Stimulated activated CD4-positive, alpha-beta T cell treated with anti-CD3 and anti-CD28 coated beads, Interleukin-1b, Interleukin-23, amount 100 ng/mL, for 24 hours (primary cell): ENCODE data around the gene GPSM1.
"Not testable (repeated sequence)": the region's sequence is repeated elsewhere in the genome, so short reads cannot be mapped to it uniquely, and the experiment has no call there.

Experiments used
- DNase-seq, 4 experiments: peaks; one replicate each; pipeline ENCODE4 v3.0.0-alpha.2; 2020; ENCODE audit warnings: low read depth in 4 of 4, low spot score in 1 of 4

Gene GPSM1

DNA sequence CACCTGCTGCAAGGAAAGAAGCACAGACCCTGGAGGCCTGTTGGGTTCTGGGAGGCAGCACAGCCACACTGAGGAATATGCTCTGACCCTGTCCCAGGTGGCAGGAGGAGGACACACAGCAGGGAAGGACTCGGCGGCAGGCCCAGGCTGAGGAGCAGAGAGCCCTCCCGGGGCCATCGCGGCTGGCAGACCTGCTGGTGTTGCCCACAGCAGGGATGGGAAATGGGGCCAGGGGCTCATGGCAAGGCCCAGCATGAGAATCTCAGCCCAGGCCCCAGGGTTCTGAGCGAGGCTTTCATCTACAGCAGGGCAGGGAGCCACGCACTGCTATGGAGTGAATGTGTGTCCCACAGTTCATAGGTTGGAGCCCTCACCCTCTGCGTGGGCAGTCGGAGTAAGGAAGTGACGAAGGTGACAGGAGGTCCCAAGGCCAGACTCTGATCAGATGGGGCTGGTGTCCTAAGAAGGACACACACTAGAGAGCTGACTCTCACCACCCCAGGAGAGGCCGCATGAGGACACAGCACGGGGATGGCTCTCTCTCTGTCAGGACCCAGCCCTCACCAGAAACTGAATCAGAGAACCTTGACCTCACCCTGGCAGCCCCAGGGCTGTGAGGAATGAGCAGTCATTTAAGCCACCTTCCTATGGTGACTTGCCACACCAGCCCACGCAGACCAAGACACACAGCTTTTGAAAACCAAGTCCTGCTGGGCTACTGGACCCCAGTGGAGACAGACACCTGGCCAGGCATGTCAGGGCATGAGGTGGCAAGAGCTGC lies 10.3 kb upstream of the GPSM1 start:
- DNase-seq, result no peak

DNA sequence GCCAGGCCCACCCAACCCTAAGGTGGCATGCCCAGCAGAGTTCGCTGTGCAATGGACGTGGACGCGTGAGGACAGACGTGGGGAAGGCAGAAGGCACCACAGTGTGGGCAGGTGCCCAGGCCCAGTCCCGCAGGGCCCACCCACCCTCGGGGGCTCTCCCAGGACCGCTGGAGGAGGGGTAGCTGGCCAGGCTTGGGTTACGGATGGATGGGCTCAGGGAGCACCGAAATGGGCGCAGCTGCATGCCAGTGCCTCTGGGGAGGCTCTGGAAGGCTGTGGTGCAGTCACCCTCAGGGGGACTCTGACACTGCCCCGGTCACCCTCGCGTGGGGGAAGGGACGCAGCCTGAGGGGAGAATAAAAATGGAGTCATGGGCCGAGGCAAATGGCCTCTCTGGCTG lies 9.6 kb upstream of the GPSM1 start:
- no peak for DNase-seq

GRCh38 chr9:136318111-136318775 lies 9.1 kb upstream of the GPSM1 start:
- DNase-seq, result no peak

GRCh38 chr9:136318776-136319241 lies 8.5 kb upstream of the GPSM1 start:
- DNase-seq, result no peak

DNA sequence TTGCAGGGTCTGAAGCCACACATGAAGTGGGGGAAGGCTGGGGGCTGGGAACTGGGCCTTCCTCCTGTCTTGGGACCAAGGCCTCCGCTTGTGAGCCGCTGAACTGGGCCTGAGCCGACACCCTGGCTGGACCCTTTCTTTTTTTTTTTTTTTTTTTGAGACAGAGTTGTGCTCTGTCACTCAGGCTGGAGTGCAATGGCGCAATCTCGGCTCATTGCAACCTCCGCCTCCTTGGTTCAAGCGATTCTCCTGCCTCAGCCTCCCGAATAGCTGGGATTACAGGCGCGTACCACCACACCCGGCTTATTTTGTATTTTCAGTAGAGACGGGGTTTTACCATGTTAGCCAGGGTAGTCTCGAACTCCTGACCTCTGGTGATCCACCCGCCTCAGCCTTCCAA lies 8.1 kb upstream of the GPSM1 start:
- not testable (repeated sequence) for DNase-seq

GRCh38 chr9:136319955-136320354 lies 7.4 kb upstream of the GPSM1 start:
- DNase-seq, result not testable (repeated sequence)

DNA sequence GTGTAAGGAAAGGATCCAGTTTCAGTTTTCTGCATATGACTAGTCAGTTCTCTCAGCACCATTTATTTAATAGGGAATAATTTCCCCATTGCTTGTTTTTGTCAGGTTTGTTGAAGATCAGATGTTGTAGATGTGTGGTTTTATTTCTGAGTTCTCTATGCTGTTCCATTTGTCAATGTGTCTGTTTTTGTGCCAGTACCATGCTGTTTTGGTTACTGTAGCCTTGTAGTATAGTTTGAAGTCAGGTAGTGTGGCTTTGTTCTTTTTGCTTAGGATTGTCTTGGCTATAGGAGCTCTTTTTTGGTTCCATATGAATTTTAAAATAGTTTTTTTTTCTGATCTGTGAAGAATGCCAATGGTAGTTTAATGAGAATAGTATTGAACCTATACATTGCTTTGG lies 6.4 kb upstream of the GPSM1 start:
- DNase-seq, result not testable (repeated sequence)

DNA sequence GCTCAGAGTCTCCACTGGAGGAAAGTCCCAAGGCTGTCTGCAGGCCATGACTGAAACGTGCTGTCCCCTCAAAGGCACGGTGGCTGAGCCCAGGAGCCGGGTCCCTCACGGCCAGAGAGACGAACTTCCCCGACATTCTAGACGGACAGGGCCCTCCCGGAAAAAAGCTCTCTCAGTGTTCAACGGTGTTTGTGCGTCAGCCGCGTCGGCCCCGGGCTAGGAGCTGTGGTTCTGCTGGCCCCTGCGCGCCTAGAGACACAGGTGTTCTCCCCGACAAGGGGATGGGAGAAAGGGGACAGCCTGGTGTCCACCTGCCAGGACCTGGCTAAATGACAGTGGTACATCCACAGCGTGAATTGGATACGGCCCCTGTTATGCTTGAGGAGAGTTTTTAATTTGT lies 5.8 kb upstream of the GPSM1 start:
- no peak for DNase-seq

- no peak for DNase-seq
Measured at GRCh38 chr9:136322756-136323330, 4.5 kb upstream of the GPSM1 start.

DNA sequence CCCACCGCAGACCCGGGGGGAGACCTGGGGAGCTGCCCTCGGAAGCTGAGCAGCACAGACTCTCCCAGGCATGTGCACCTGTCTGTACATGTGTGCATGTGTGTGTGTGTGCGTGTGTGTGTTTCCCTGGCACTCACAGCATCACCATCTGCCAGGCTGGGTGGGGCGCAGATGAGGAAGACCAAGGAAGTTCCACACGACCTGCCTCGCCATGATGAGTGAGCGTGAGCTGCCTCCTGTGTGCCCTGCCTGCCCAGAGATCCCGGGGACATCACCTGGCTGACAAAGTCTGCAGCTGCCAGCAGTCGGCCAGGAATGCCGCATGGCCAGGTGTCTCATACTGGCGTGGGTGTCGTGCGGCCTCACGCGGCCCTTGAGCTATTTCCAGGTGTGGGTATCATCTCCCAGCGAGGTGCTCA lies 4.0 kb upstream of the GPSM1 start:
- DNase-seq, result no peak

DNA sequence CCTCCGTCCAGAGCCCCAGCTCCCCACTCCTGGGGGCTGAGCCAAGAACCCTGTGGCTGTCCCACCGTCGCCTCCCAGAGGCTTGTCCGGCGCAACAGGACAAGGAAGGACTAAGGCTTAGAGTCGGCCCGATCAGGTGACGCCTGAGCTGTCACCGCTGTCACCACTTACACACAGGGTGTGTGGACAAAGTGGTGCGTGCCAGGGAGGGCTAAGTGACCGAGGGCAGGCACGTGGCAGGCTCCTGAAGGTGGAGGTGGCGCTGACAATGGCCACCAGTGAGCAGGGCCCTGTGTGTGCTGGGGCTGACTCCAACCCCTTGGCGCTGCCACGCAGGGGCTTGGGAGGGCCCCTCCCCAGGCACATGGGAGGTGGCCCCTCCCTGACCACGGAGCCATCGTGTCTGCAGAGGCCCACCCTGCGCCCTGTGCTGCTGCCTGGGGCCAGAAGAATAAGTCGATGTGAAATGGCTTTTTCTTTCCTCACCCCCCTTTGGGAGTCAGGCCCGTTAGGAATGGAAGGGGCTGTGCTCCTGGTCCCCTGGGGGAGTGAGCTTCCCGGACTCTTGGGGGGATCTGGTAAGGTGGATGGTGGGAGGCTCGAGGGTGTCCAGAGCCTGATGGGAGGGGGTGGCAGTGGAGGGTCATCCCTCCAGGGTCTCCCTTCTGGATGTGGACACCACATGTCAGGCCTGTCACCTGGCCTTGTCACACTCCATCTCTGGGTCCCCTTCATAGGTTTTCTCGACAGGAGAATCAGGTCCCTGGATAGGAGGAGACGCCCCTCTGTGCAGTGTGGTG lies 2.6 kb upstream of the GPSM1 start:
- no peak for DNase-seq

DNA sequence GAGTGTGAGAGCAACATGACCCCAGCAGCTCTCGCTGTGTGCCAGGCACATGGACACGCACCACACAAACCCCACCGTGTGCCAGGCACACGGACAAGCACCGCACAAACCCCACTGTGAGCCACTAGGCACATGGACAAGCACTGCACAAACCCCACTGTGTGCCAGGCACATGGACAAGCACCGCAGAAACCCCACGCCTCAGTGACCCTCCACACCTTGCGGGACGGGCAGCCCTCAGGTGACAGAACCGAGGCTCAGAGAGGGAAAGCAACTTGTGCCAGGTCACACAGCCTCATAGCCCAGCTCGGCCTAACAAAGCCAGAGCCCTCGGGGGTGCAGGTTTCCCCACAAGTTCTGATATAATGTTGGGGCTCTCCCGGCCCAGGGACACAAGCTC lies 2.0 kb upstream of the GPSM1 start:
- DNase-seq, result no peak

- no peak for DNase-seq
Measured at GRCh38 chr9:136326061-136326760, 1.1 kb upstream of the GPSM1 start.

GRCh38 chr9:136326761-136327303 lies 507 bp upstream of the GPSM1 start:
- DNase-seq, result no peak

- DNase-seq, result no peak
Measured at GRCh38 chr9:136328011-136328621, 777 bp downstream of the GPSM1 start.

GRCh38 chr9:136328622-136329041 lies 1.3 kb downstream of the GPSM1 start:
- DNase-seq, result no peak

- no peak for DNase-seq
Measured at GRCh38 chr9:136329211-136329627, 1.9 kb downstream of the GPSM1 start.

GRCh38 chr9:136329636-136330405 lies 2.5 kb downstream of the GPSM1 start:
- no peak for DNase-seq

DNA sequence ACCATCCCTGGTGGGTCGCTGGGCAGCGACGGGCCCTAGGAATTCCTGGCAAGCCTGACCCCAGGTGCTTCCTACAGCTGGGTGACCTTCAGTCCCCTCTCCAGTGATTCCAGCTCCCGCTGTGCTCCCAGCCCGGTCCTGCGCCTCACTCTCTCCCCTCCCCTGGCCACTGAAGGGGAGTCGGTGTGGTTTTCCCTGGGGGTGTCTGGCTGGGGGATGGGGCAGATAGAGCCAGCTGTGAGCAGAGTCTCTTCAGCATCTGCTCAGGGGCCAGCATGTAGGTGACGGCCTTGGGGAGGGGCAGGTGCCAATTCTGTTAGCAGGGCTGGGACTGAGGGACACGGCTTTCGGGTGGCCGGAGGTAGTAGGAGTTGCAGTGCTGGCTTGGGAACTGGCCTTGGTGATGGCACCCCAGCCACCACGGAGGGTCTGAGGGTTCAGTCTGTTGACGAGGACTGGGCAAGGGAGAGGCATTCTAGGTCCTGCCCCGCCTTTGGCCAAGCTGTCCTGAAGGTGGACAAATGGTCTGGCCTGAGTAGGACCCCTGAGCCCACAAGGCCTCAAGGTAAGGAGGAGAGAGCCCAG lies 3.2 kb downstream of the GPSM1 start:
- DNase-seq, result no peak
